Epithelial cell of proximal tubule (primary cell): Measurements from ENCODE around the gene CMTM2. TPM values are rescaled to one million over a fixed set of nuclear protein-coding genes. Genes with fewer than 3 reads are reported as not detected.

Experiments used
- DNase-seq: peaks from one replicate; pipeline ENCODE4 v3.0.0-alpha.2; 2011; ENCODE audit warnings: low read depth
- H3K4me3 ChIP-seq: 2 replicates; pipeline ENCODE4 v1.5.1; 2011; ENCODE audit warnings: low read depth, mild to moderate bottlenecking, low read length
- CTCF ChIP-seq: conservative IDR thresholded peaks from 2 replicates; pipeline ENCODE4 v1.5.1; 2012; ENCODE audit warnings: low read depth, mild to moderate bottlenecking, low read length
- total RNA-seq: library from RNA; depleted of rRNA; stranded (reverse); fragments of >200 nt; gene quantifications from 2 replicates; pipeline ENCODE4 v1.2.3, GENCODE V29; 2015

The CMTM2 gene
- total RNA-seq = 0.29 and 1.8 TPM in 2 replicates

GRCh38 chr16:66578651-66579531 lies at the start of gene CMTM2:
CMTM2 (plus strand) TSS chr16:66579463; CDS start chr16:66579608, 145 bp downstream.
- H3K4me3 ChIP-seq = no peak within 1 kb of the TSS
- TF ChIP-seq CTCF = no peak
- no peak for DNase-seq

- no peak overlapping the region for H3K4me3 ChIP-seq
- DNase-seq = no peak
- no peak for TF ChIP-seq CTCF
These were observed 49.8 kb upstream of the CMTM2 start for GRCh38 chr16:66529475-66529874.

GRCh38 chr16:66534376-66534799 lies 44.9 kb upstream of the CMTM2 start:
- DNase-seq = no peak
- TF ChIP-seq CTCF = no peak
- no peak overlapping the region for H3K4me3 ChIP-seq

- TF ChIP-seq CTCF = no peak
- DNase-seq = no peak
- no peak overlapping the region for H3K4me3 ChIP-seq
These were observed 42.7 kb upstream of the CMTM2 start for GRCh38 chr16:66536525-66536924.

GRCh38 chr16:66537236-66537635 lies 42.0 kb upstream of the CMTM2 start:
- H3K4me3 ChIP-seq = no peak overlapping the region
- no peak for TF ChIP-seq CTCF
- DNase-seq = no peak

GRCh38 chr16:66538910-66539309 lies 40.4 kb upstream of the CMTM2 start:
- DNase-seq = no peak
- no peak overlapping the region for H3K4me3 ChIP-seq
- TF ChIP-seq CTCF = no peak
